CD4-positive, alpha-beta memory T cell (primary cell): ENCODE measurements around the gene NUP210. TPM values are rescaled to one million over a fixed set of nuclear protein-coding genes. Genes with fewer than 3 reads are reported as not detected.
"Not testable (repeated sequence)": the region's sequence is repeated elsewhere in the genome, so short reads cannot be mapped to it uniquely, and the experiment has no call there.

Experiments
- CTCF ChIA-PET: fragments of 350-600 bp; sonication (Branson Sonifier 250); formaldehyde crosslinking; loops from one replicate; lab custom pipeline; 2021; ENCODE audit warnings: inconsistent platforms; ENCODE audit not compliant: partially characterized antibody; lab: Charles Lee
- POLR2A ChIA-PET: fragments of 350-600 bp; sonication (Branson Sonifier 250); formaldehyde crosslinking; loops from one replicate; lab custom pipeline; 2021; ENCODE audit not compliant: partially characterized antibody; lab: Charles Lee
- DNase-seq, 5 donors: peaks; one replicate each; pipeline versions ENCODE4 v3.0.0 to v3.0.0-alpha.2; 2020 to 2022; ENCODE audit warnings: mixed read lengths in 1 of 5
- H3K27ac ChIP-seq: one replicate; pipeline ENCODE4 v1.7.0; 2013; ENCODE audit warnings: low read depth, low read length
- H3K27me3 ChIP-seq: 2 replicates; pipeline ENCODE4 v1.7.0; 2013; ENCODE audit warnings: mild to moderate bottlenecking, low read length, moderate library complexity; ENCODE audit not compliant: insufficient read depth
- H3K36me3 ChIP-seq: 2 replicates; pipeline ENCODE4 v1.7.0; 2013; ENCODE audit warnings: mild to moderate bottlenecking, low read length, moderate library complexity; ENCODE audit not compliant: insufficient read depth
- H3K4me1 ChIP-seq: 2 replicates; pipeline ENCODE4 v1.7.0; 2013; ENCODE audit warnings: mild to moderate bottlenecking, low read length, moderate library complexity; ENCODE audit not compliant: insufficient read depth
- H3K4me3 ChIP-seq, 2 donors: one replicate each; pipeline ENCODE4 v1.7.0; 2013; ENCODE audit warnings: low read length in 2 of 2, mild to moderate bottlenecking in 1 of 2
- H3K9me3 ChIP-seq, 2 donors: one replicate each; pipeline ENCODE4 v1.7.0; 2013; ENCODE audit warnings: low read length in 2 of 2, control low read depth in 1 of 2; ENCODE audit not compliant: control insufficient read depth in 1 of 2
- H3K27ac Mint-ChIP-seq, 7 donors: one replicate each; pipeline ENCODE4 v1.8.0; 2020 to 2021; ENCODE audit warnings: mixed read lengths in 7 of 7, mild to moderate bottlenecking in 6 of 7, inconsistent platforms in 3 of 7, moderate library complexity in 3 of 7
- H3K27me3 Mint-ChIP-seq, 2 donors: one replicate each; pipeline ENCODE4 v1.8.0; 2020 to 2021; ENCODE audit warnings: mixed read lengths in 2 of 2
- H3K36me3 Mint-ChIP-seq, 2 donors: one replicate each; pipeline ENCODE4 v1.8.0; 2020 to 2021; ENCODE audit warnings: mixed read lengths in 2 of 2, inconsistent platforms in 1 of 2, mild to moderate bottlenecking in 1 of 2
- H3K4me1 Mint-ChIP-seq, 4 donors: one replicate each; pipeline ENCODE4 v1.8.0; 2020 to 2021; ENCODE audit warnings: mixed read lengths in 4 of 4, mild to moderate bottlenecking in 1 of 4
- H3K4me3 Mint-ChIP-seq, 8 donors: one replicate each; pipeline ENCODE4 v1.8.0; 2020 to 2021; ENCODE audit warnings: mixed read lengths in 8 of 8, mild to moderate bottlenecking in 7 of 8, moderate library complexity in 6 of 8, inconsistent platforms in 3 of 8
- H3K9me3 Mint-ChIP-seq, 8 donors: one replicate each; pipeline ENCODE4 v1.8.0; 2020 to 2021; ENCODE audit warnings: mixed read lengths in 8 of 8, mild to moderate bottlenecking in 5 of 8, inconsistent platforms in 3 of 8, moderate library complexity in 1 of 8
- intact Hi-C: fragments of 100-400 bp; cut with micrococcal nuclease; formaldehyde crosslinking; loops from one replicate; pipeline ENCODE4 v1.15.1; 2023
- polyA plus RNA-seq, 2 donors: library from polyadenylated mRNA; unstranded; fragments of 300-500 nt; fragmentation: Illumina TruSeq; gene quantifications; one replicate each; pipeline ENCODE4 v1.2.3, GENCODE V29; 2021
- total RNA-seq, 2 experiments: library from RNA; stranded (reverse); gene quantifications; one replicate each; pipeline ENCODE4 v1.2.3, GENCODE V29; 2021

NUP210 gene
- total and polyA plus RNA-seq, 4 experiments from 2014 or later = 20.5 to 149 (median 110) TPM

DNA sequence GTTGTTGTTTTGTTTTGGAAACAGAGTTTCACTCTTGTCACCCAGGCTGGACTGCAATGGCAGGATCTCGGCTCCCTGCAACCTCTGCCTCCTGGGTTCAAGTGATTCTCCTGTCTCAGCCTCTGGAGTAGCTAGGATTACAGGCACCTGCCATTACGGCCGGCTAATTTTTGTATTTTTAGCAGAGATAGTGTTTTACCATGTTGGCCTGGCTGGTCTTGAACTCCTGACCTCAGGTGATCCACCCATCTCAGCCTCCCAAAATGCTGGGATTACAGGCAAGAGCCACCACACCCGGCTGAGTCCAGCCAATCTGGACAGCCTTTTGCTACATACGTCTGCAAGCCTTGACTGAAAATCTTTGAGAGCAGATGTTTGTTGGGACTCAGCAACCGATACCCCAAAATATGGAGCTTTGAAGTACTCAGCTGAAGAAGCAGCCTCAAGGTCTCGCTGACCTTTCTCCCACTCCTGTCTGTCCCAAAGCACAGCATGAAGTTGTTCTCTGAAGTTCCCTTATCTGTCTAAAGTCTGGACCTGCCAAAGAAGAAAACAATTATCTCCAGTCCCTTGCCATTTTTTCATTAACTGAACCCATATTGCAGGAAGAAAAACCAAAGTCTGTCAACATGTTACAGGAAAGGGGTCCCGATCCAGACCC lies 9.6 kb upstream of the NUP210 start:
- H3K4me1 Mint-ChIP-seq = peaks cover 19 to 42% (median 34%) of the 10 kb centered on the region in 4 donors
- Histone ChIP-seq H3K27me3 (no peaks in the 10 kb centered on the region), H3K4me1 (peaks cover 39% of the 10 kb centered on the region), H3K9me3 (no peaks in the 10 kb centered on the region), H3K36me3 (no peaks in the 10 kb centered on the region), H3K4me3 (no peak overlapping the region), H3K27ac (no peak overlapping the region)
- DNase-seq = no peak
- no peaks in the 10 kb centered on the region for H3K27me3 Mint-ChIP-seq
- no peaks in the 10 kb centered on the region for H3K36me3 Mint-ChIP-seq
- ChIA-PET POLR2A (interaction anchor here (1.1 to 5.9 kb wide), 5 partner anchors 8 to 22 kb away, joined by 3 to 86 read pairs (median 39); partner anchors contain the start of gene NUP210), CTCF (interaction anchor here (2.1 to 6.3 kb wide), 3 partner anchors 13 to 38 kb away, joined by 7 to 54 read pairs (median 33); no protein-coding TSS in a partner anchor)
- peak overlapping the region in 1 of 8 donors; percentile 64 for H3K4me3 Mint-ChIP-seq
- peak overlapping the region; percentile 30 to 93 (median 82) for H3K27ac Mint-ChIP-seq
- intact Hi-C loops = no loop called here
- H3K9me3 Mint-ChIP-seq = no peaks in the 10 kb centered on the region

DNA sequence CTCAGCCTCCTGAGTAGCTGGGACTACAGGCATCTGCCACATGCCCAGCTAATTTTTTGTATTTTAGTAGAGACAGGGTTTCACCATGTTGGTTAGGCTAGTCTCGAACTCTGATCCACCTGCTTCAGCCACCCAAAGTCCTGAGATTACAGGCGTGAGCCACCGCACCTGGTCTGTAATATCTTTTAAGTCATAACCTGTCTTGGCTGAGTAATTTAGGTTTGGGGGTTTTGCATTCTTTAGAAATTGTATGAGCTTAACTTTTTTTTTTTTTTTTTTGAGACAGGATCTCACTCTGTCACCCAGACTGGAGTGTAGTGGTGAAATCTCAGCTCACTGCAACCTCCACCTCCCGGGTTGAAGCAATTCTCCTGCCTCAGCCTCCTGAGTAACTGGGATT lies 8.6 kb upstream of the NUP210 start:
- H3K27ac ChIP-seq = peak overlapping the region; percentile 43
- H3K27me3 Mint-ChIP-seq, H3K36me3 ChIP-seq, DNase-seq, H3K9me3 Mint-ChIP-seq, H3K36me3 Mint-ChIP-seq, H3K9me3 ChIP-seq, H3K4me3 ChIP-seq, H3K27me3 ChIP-seq: not testable (repeated sequence)
- peak overlapping the region in 5 of 8 donors; percentile 13 to 84 (median 35) for H3K4me3 Mint-ChIP-seq
- ChIA-PET POLR2A (interaction anchor here (0.7 to 5.9 kb wide), 13 partner anchors 9 to 462 kb away, joined by 3 to 86 read pairs (median 6); partner anchors contain the start of genes HDAC11 and NUP210), CTCF (interaction anchor here (1.5 to 6.3 kb wide), 6 partner anchors 12 to 337 kb away, joined by 3 to 54 read pairs (median 6); no protein-coding TSS in a partner anchor)
- H3K4me1 ChIP-seq = peaks cover 42% of the 10 kb centered on the region
- peak overlapping the region; percentile 81 to 95 (median 88) for H3K27ac Mint-ChIP-seq
- intact Hi-C loops = loop anchor here (1.0 kb wide), 3 partner anchors 8 to 23 kb away; partner anchors contain the start of gene NUP210
- H3K4me1 Mint-ChIP-seq = peaks cover 19 to 51% (median 38%) of the 10 kb centered on the region in 4 donors

DNA sequence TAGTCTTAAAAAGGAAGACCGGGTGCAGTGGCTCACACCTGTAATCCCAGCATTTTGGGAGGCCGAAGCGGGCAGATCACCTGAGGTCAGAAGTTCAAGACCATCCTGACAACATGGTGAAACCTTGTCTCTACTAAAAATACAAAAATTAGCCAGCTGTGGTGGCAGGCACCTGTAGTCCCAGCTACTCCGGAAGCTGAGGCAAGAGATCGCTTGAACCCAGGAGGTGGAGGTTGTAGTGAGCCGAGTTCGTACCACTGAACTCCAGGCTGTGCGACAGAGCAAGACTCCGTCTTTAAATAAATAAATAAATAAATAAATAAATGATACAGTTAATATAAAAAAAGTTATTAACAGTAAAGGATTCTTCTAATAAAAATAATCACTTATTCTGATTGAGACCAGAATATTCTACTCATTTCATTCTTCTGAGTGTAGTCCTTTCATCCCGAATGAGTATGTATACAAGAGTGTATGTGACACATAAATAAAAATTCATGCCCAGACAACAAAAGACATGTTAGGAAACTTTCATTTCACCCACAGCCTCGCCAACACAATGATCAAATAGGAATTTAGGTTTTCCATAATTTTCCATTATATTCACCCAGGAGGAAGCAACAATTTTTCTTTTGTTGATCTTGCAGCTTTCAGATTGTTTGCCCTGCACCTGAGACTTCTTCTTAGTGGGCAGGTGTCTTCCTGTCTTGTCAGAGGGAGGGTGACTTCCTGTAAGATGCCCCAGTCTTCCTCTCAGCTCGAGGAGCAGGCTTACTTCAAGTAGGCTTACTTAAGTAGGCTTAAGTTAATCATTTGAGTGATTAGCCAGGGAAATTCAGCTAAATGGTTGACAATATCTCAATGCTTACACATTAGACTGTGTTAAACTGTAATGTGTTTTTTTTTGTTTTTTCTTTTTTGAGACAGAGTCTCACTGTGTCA lies 7.8 kb upstream of the NUP210 start:
- ChIA-PET POLR2A (interaction anchor here (0.6 to 5.9 kb wide), 13 partner anchors 8 to 463 kb away, joined by 3 to 86 read pairs (median 6); partner anchors contain the start of genes HDAC11 and NUP210), CTCF (interaction anchor here (0.6 to 6.3 kb wide), 8 partner anchors 11 to 1005 kb away, joined by 3 to 54 read pairs (median 4); no protein-coding TSS in a partner anchor)
- Histone ChIP-seq H3K4me1 (peaks cover 47% of the 10 kb centered on the region), H3K9me3 (no peaks in the 10 kb centered on the region), H3K27ac (peak overlapping the region; percentile 43), H3K36me3 (no peaks in the 10 kb centered on the region), H3K27me3 (no peaks in the 10 kb centered on the region), H3K4me3 (peak overlapping the region in 1 of 2 donors; percentile 7)
- intact Hi-C loops = loop anchor here (1.0 kb wide), 3 partner anchors 8 to 23 kb away; partner anchors contain the start of gene NUP210
- DNase-seq = peak; percentile 57 to 75 (median 64)
- peaks cover 19 to 58% (median 38%) of the 10 kb centered on the region in 4 donors for H3K4me1 Mint-ChIP-seq
- no peaks in the 10 kb centered on the region for H3K27me3 Mint-ChIP-seq
- H3K9me3 Mint-ChIP-seq = no peaks in the 10 kb centered on the region
- no peaks in the 10 kb centered on the region for H3K36me3 Mint-ChIP-seq
- H3K4me3 Mint-ChIP-seq = peak overlapping the region; percentile 38 to 84 (median 68)
- H3K27ac Mint-ChIP-seq = peak overlapping the region; percentile 81 to 95 (median 88)

DNA sequence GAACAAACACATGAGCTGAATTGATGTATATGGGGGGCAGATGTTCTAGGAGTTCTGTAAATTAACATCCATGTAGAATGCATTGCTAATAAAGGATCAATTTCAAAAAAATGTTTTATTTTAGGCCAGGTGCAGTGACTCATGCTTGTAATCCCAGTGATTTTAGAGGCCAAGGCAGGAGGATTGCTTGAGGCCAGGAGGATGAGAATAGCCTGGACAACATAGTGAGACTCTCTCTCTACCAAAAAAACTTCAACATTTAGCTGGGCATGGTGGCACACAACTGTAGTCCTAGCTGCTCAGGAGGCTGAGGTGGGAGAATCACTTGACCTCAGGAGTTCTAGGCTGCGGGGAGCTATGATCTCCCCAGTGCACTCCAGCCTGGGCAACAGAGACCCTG lies 6.5 kb upstream of the NUP210 start:
- POLR2A ChIA-PET = interaction anchor here (4.2 to 5.9 kb wide), 2 partner anchors 11 to 25 kb away, joined by 39 to 86 read pairs; no protein-coding TSS in a partner anchor
- Histone ChIP-seq H3K36me3 (no peaks in the 10 kb centered on the region), H3K27me3 (no peaks in the 10 kb centered on the region), H3K9me3 (no peaks in the 10 kb centered on the region), H3K27ac (no peak overlapping the region), H3K4me1 (peaks cover 60% of the 10 kb centered on the region), H3K4me3 (no peak overlapping the region)
- no peaks in the 10 kb centered on the region for H3K9me3 Mint-ChIP-seq
- DNase-seq = no peak
- H3K4me1 Mint-ChIP-seq = peaks cover 27 to 69% (median 47%) of the 10 kb centered on the region in 4 donors
- intact Hi-C loops = no loop called here
- H3K36me3 Mint-ChIP-seq = no peaks in the 10 kb centered on the region
- CTCF ChIA-PET = interaction anchor here (1.0 to 6.3 kb wide), 6 partner anchors 10 to 335 kb away, joined by 3 to 54 read pairs (median 5); no protein-coding TSS in a partner anchor
- no peak overlapping the region for H3K4me3 Mint-ChIP-seq
- H3K27me3 Mint-ChIP-seq = no peaks in the 10 kb centered on the region
- H3K27ac Mint-ChIP-seq = peak overlapping the region in 1 of 7 donors; percentile 29

DNA sequence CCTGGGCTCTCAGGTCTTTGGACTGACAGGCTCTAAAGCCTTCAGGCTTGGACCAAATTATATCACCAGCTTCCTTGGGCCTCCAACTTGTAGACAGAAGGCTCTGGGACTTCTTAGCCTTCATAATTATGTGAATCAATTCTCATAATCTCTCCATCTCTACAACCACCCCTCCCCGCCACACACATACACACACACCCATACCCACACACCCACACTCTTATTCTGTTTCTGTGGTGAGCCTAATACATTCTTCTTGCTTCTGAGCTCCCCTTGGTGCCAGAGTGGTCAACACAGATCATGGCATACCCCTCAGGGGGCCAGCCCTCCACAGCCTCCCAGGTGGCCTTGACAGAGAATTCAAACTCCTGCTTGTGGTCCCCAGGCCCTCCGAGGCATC lies 5.6 kb upstream of the NUP210 start:
- H3K27me3 ChIP-seq = no peaks in the 10 kb centered on the region
- DNase-seq = peak in 1 of 5 donors; percentile 16
- no peaks in the 10 kb centered on the region for H3K36me3 ChIP-seq
- intact Hi-C loops = no loop called here
- CTCF ChIA-PET = interaction anchor here (1.6 to 6.3 kb wide), 4 partner anchors 9 to 35 kb away, joined by 4 to 54 read pairs (median 20); no protein-coding TSS in a partner anchor
- Mint-ChIP-seq H3K36me3 (peaks cover 0 to 2% of the 10 kb centered on the region in 2 donors), H3K4me3 (peak overlapping the region in 4 of 8 donors; percentile 46 to 55 (median 49)), H3K27ac (peak overlapping the region; percentile 13 to 97 (median 78)), H3K27me3 (no peaks in the 10 kb centered on the region), H3K4me1 (peaks cover 34 to 78% (median 56%) of the 10 kb centered on the region in 4 donors), H3K9me3 (no peaks in the 10 kb centered on the region)
- H3K4me3 ChIP-seq = no peak overlapping the region
- peaks cover 67% of the 10 kb centered on the region for H3K4me1 ChIP-seq
- no peak overlapping the region for H3K27ac ChIP-seq
- POLR2A ChIA-PET = interaction anchor here (4.2 to 5.9 kb wide), 2 partner anchors 10 to 26 kb away, joined by 39 to 86 read pairs; no protein-coding TSS in a partner anchor
- H3K9me3 ChIP-seq = no peaks in the 10 kb centered on the region

DNA sequence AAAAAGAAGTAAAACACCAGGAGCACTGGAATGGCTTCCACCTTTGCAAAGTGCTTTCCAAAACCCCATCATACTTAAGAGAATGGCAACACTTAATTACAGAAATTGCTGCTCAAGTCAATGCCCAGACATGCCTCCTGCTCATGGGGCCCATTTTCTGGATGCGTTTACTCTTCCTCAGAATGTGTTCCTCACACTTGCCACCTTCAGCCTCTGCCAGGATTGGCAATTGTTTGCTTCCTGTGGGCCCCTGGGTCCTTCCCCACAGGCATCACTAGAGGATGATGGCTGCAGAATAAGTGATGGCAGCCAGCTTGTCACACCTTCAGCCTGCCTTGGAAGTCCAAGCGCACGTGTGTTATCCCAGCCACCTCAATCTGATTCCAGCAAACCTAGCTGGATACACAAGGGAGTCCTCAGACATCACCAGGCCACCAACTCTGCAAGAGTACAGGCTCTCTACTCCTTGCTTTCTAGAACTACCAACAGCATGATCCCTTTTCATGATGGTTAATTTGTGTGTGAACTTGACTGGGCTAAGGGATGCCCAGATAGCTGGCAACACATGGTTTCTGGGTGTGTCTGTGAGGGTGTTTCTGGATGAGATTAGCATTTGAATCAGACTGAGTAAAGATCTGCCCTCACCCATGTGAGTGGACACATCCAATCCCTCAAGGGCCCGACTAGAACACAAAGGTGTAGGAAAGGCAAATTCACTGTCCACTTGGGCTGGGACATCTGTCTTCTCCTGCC lies 4.9 kb upstream of the NUP210 start:
- intact Hi-C loops = no loop called here

More for the DNA sequence above, 4.9 kb upstream of the NUP210 start:
- H3K9me3 Mint-ChIP-seq = no peaks in the 10 kb centered on the region
- Histone ChIP-seq H3K4me1 (peaks cover 67% of the 10 kb centered on the region), H3K9me3 (no peaks in the 10 kb centered on the region), H3K36me3 (no peaks in the 10 kb centered on the region), H3K27me3 (no peaks in the 10 kb centered on the region), H3K4me3 (no peak overlapping the region), H3K27ac (no peak overlapping the region)
- no peak for DNase-seq
- peaks cover 33 to 79% (median 54%) of the 10 kb centered on the region in 4 donors for H3K4me1 Mint-ChIP-seq
- ChIA-PET POLR2A (interaction anchor here (5.9 kb wide), 1 partner anchor 10 kb away, joined by 86 read pairs; no protein-coding TSS in a partner anchor), CTCF (interaction anchor here (2.1 to 6.3 kb wide), 2 partner anchors 28 to 35 kb away, joined by 6 to 54 read pairs; no protein-coding TSS in a partner anchor)
- peak overlapping the region in 3 of 8 donors; percentile 46 to 63 (median 52) for H3K4me3 Mint-ChIP-seq
- peaks cover 0 to 3% of the 10 kb centered on the region in 2 donors for H3K36me3 Mint-ChIP-seq
- H3K27me3 Mint-ChIP-seq = no peaks in the 10 kb centered on the region
- peak overlapping the region in 6 of 7 donors; percentile 65 to 97 (median 80) for H3K27ac Mint-ChIP-seq
